Endothelial cell of umbilical vein (primary cell): ENCODE data around the gene HDLBP.

ENCODE experiments used
- CTCF ChIP-seq, 2 donors: IDR thresholded peaks; 1 replicate in 1 of 2; 2 replicates in 1 of 2; pipeline ENCODE4 v1.5.1; 2011; ENCODE audit warnings: low read length in 2 of 2, mild to moderate bottlenecking in 2 of 2, moderate library complexity in 2 of 2, control low read depth in 1 of 2, inconsistent platforms in 1 of 2, low read depth in 1 of 2; ENCODE audit not compliant: insufficient read depth in 1 of 2; ENCODE audit errors: extremely low read depth in 1 of 2
- EZH2 ChIP-seq: IDR thresholded peaks from 2 replicates; pipeline ENCODE4 v1.6.1; 2012; ENCODE audit warnings: borderline replicate concordance, low read depth, mild to moderate bottlenecking, moderate library complexity, low read length, inconsistent platforms; ENCODE audit not compliant: severe bottlenecking
- MYC ChIP-seq: IDR thresholded peaks from one replicate; pipeline ENCODE4 v1.6.1; 2011; ENCODE audit warnings: mild to moderate bottlenecking, low read depth, low read length
- POLR2A ChIP-seq: IDR thresholded peaks from 2 replicates; pipeline ENCODE4 v1.6.1; 2012; ENCODE audit warnings: low read depth, mild to moderate bottlenecking, control low read depth, low read length
- POLR2AphosphoS5 ChIP-seq: IDR thresholded peaks from 2 replicates; pipeline ENCODE4 v1.6.1; 2012; ENCODE audit warnings: low read depth, mild to moderate bottlenecking, control low read depth, low read length, moderate library complexity; ENCODE audit not compliant: insufficient read depth

- no peak for TF ChIP-seq POLR2A
- no peak for TF ChIP-seq CTCF (IDR thresholded peaks at IDR 0.05; ENCODE audit: extremely low read depth in 1 of 2, insufficient read depth in 1 of 2, low read depth in 1 of 2, low read length in 2 of 2)
- no peak for TF ChIP-seq POLR2AphosphoS5
- no peak for TF ChIP-seq EZH2
- no peak for TF ChIP-seq MYC
Measured at GRCh38 chr2:241219030-241219382, 96.5 kb downstream of the HDLBP start.
